Measurements from ENCODE around the gene HTR1B.

Gene HTR1B

DNA sequence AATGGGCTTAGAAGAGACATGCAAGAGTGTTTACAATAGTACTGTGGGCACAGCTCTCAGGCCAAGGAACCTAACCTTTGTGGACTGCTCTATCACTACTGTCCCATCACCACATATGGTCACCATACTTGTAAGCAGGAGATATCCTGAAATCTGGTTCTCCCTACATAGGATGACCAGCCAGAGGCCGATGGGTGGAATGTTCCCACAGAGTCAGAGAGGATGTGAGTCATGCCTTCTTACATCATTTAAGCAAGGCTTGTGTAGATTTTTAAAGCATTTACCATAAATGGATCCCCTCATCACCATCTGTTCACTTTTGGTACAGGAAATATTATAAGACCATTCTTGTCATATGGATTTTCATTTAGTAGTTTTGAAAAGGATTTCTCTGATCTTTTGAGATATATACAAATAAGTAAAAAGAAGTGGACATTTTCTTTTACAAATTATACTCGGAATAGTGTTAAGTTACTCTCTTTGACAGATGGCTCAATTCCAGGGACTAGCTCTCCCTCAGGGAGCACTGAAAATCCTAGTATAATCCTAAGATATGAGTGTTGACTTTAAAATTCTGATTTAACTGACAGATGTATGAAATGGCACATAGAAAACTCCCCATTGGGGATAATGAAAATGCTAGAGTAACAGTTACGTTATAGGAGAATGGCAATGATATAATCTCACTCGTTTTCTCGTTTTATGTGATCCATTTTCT lies 6.6 kb downstream of the HTR1B start:
- no peak for DNase-seq (ENCODE audit: low read depth)

DNA sequence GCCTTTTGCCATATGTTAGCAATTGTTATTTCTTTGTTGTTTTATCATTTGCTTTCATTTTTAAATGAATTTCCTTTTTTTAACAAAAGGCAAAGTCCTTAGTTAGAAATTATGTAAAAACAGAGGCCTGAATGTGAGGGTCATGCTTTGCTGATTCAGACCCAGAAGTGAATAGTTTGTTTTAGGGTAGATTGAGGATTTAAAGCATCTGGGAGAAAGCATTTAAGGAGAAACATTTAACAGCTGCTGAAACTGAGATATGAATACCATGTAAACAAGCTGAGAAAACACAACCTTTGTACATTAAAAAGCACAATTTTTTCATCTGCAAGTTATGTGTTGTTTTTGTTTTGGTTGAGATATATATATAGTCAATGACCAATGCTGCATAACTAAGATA lies 8.0 kb downstream of the HTR1B start:
- DNase-seq (ENCODE audit: low read depth): no peak

DNA sequence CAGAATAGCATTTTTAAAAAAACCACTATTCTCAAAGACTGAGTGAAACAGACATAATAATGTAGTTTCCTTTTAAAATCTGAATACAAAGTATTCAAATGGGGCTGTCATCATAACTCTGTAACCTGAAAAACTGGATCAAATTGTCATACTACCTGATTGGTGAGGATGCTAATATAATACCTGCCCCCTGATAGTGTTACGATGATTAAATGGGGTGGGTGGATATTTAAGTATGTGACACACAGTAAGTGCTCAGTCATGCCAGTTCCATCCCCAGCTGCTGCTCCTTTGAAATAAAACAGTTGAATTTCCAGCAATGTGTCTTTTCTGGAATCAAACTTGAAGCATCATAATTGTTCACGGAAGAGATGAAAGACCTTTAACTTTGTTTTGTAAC lies 8.9 kb downstream of the HTR1B start:
- no peak for DNase-seq (ENCODE audit: low read depth)

DNA sequence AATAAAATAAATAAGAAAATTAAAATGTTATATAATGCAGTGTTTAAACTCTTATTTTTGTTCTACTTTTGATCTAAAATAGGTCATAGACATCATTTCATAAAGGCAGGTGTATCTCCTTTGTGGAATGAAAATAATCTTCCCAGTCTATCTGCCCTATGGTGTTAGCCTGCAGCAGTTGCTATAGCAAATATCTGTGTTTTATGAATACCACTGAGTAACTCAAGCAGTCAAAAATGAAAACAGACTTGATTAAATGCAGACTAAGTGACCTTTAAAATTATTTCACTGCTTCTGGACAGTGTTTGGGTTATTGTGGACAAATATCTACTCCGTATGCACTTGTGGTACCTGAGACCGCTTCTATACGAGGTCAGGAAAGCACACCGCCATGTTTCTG lies 11.8 kb downstream of the HTR1B start:
- DNase-seq (ENCODE audit: low read depth): no peak

DNA sequence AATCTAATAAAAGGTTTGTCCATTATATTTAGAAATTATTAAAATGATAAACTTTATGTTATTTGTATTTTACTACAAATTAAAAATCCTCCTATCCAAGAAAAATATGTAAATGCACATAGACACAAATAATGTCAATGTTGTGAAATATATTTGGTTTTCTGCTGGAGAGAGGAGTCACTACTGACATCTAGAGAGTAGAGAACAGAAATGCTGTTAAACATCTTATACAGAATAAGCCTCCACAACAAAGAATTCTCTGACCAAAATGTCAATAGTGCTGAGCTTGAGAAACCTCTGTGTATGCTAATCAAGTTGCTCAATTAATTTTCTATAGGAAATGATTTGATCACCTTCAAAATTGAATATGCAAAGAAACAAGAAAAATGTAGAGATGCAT lies 12.4 kb downstream of the HTR1B start:
- DNase-seq (ENCODE audit: low read depth): no peak

DNA sequence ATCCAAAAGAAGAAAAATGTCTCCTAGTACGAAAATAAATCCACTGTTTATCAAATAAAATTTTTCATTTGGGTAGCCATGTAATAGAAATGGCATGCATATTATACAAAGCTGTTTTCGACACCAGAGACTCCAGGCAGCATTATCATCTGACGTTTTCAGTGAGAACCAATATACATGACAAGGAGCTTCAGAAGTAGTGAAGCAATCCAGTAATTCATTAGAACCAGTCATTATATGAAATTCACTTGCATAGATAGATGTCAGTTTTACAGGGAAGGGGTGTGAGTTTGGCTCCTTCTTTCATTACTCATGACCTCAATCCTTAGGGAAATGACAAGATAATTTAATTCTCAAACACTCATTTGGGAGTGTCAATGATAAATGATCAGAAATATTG lies 14.7 kb downstream of the HTR1B start:
- no peak for DNase-seq (ENCODE audit: low read depth)

DNA sequence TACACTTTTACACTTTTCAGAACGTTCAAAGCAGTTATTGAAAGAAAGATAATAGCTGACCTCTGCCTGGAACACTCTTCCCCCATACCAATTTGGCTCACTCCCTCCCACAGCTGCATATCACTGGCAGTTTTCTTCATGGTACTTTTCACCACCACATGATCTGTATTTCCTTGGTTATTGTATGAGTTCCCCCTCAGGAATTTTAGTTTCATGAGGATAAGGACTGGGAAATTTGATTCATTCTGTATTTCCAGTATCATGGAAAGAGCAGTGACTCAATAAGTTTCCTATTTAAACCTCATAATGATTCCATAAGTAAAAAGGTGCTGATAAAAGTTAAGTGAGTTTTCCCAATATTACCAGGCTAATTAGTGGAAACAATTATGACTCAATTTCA lies 16.0 kb downstream of the HTR1B start:
- DNase-seq (ENCODE audit: low read depth): no peak

DNA sequence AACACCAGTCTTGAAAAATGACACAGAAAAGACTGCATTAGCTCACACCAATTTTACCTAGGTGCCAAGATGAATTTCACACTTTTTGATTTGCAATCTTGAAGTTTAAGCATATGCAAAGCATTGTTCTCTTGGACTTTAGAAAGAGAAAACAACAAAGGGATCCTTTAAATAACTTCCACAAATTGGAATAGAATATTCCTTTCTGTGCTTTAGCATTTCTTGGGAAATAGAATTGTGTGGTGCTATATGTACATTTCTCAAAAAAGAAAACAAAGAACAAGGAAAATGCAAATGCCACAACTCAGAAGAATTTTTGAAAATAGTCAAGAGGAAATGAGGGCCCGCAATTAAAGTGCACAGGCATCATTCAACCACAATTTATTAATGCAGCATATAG lies 17.0 kb downstream of the HTR1B start:
- no peak for DNase-seq (ENCODE audit: low read depth)

DNA sequence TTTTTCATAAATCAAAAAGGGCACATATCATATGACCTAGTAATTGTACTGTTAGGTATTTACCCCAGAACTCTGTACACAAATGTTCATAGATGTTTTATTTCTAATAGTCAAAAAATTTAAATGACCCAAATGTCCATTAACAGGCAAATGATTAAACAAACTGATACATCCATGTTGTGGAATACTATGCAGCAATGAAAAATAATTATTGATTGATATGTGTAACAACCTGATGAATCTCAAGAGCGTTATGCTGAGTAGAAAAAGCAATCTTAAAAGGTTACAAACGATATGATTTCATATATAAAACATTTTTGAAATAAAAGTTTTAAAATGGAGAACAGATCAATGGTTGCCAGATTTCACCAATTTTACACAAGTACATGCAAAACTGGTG lies 18.1 kb downstream of the HTR1B start:
- DNase-seq (ENCODE audit: low read depth): no peak

DNA sequence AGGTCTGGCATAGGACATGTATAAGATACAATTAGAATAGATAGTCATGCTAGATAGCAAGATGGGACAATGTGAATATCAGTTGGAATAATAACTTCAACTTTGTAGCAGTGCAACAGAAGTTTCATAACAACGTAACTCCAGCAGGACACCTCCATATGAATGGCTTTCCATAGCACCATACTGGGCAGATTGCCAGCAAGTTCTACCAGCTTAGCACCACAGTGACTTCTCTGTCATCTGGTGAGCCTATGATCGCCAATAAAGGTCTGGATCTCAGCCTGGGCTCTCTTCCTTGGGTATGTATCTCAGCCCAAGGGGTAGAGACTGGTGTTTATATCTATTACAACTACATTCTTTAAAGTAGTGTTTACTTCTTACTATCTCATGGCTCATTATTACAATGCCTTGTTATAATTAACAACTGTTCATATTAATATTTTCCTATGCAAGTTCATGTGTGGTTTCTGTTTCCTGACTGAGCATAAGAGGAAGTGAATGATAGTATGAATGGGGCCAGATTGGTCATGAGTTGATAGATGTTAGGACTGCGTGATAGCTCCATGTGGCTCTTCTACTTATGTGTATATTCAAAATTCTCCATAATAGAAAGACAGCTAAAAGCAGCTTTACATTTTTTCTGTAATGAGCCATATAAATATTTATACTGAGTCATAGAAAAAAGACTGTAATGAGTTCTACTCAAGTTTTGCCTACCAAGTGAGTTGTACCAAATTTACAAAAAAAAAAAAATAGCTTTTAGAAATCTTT lies 22.9 kb downstream of the HTR1B start:
- DNase-seq (ENCODE audit: low read depth): no peak

DNA sequence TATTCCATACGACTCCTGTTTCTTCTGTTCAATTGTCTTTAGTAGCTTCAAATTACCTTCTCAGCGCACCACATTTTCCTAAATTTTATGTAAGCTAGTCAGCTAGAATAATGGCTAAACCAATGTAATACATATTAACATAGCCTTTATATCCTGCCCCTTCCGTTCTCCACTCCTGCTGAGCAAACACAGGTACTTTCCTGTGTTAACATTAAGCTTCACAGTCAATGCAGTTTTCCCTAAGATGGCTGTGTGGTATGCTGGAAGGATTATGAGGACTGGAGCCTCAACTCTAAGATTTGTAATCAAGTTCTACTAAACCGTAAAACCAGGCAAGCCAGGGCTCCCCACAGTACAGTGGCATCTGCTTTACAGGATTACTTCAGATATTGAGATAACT lies 29.4 kb downstream of the HTR1B start:
- no peak for DNase-seq (ENCODE audit: low read depth)

DNA sequence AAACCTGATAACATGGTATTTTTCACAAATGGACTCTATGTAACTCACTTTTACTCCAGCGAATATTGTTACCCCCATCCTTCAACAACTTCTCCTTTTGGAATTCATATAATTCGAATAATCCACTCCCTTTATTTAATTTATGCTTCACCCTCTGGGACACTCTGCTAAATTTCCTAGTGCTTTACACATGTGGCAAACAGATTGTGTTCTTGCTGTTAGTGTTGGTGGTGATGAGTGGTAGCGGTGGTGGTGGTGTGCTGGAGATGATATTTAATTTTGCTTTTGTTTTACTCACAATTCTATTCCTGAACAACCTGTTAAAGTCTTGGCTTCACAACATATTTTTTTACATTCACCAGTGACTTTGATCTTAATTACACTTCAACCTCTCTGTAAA lies 32.8 kb downstream of the HTR1B start:
- DNase-seq (ENCODE audit: low read depth): no peak

DNA sequence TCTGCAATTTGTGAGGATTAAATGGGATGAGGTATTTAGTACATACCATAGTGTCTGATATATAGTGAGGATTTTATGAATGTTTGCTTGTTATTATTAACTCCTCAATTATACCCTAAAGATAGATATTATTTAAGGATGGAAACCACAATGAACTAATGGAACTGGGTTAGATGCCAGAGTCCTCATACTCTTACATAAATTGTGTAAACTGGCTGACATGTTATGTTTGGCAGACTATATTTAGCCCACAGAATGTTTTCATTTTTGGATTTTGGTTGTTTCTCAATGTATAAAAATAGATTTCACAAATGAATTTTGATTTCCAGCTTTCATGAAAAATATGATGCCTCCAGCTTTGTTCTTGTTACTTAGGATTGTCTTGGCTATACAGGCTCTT lies 37.6 kb downstream of the HTR1B start:
- no peak for DNase-seq (ENCODE audit: low read depth)

DNA sequence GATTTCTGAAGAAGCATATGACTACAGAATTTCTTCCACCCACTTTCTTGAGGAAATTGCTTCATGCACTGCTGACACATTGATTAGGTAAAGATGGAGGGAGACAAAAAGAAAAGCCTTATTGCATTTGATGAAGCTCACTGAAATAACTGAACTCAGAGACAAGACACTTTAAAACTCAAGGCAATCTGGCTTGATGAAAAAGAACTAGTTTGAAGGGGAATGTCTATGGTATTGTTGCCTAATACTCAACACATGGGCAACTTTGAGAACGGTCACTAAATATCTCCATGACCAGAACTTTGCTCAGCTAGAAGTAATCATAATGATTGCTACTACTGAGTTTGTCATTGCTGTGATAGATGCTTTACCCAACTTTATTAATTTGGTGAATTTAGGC lies 38.1 kb downstream of the HTR1B start:
- no peak for DNase-seq (ENCODE audit: low read depth)

DNA sequence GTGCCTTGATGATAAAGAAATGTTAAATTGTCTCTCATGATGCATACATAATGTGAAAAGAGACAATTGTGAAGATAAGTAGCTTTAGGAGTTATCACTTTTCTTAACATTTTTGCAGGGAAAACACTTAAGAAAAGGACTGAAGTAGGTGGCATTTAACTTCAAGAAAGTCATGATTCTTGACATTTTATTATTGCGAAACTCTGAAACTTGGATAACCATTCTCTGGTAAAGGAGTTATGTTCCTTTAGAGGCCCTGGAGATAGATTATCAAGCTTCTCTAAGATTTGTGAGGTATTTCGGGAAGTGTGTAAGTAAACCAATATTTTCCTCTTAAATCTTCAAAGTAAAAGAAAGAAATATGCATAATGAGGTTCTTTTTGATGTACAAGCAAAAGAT lies 38.5 kb downstream of the HTR1B start:
- no peak for DNase-seq (ENCODE audit: low read depth)

DNA sequence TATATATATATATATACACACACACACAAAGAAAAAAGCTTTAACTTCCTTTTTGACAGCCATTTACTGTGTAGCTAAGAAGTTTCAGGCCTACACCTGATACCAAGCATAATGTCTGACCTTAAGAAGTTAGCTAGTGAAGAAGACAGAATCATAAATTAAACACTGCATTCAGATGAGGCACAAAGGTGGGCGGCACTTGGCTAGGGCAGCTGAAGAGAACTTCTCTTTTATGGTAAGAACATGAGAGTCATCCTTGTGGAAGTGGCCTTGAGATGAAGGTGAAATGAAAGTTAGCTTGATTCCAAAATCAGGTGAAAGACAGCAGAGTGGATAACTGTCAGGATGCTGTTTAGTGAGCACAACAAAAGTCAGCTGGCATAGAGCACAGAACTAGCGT lies 46.5 kb downstream of the HTR1B start:
- DNase-seq (ENCODE audit: low read depth): no peak

DNA sequence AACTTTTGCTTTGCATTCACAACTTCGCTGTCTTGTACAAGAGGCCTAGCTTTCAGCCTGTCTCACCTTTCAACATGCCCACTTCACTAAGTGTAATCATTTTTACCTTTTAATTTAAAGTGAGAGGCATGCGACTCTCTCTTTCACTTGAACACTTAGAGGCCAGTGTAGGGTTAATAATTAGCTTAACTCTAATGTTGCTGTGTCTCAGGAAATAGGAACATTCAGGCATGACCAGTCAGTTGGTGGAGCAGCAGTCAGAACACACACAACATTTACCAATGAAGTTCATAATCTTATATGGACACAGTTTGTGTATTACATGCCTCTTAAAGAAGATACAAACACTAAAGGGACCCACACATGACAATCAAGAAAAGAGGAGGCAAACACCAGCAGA lies 47.6 kb downstream of the HTR1B start:
- no peak for DNase-seq (ENCODE audit: low read depth)

All from activated gamma-delta T cell treated with anti-CD3 and anti-CD28 coated beads, Interleukin-2, amount 50 U/mL, for 16 hours (primary cell).